ENCODE measurements around the gene FGF11.
A peak's percentile ranks its signal among the peaks of the same experiment; 100 is the strongest.

FGF11 gene

DNA sequence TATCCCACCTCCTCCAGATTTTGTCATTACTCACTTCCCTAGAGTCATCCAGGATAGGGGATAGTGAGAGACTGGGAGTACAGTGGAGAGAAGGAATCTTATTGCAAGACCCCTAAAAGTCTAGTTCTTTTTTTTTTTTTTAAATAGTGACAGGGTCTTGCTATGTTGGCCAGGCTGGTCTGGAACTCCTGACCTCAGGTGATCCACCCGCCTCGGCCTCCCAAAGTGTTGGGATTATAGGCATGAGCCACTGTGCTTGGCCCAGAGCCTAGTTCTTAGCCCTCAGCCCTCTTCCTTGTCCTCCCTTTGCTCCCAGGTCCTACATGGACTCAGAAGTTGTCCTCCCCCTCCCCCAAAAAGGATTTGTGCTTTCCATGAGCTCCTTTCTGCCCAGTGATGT lies 2.8 kb downstream of the FGF11 start:
- DNase-seq, result no peak
- intact Hi-C loops (cut with DNase I), result no loop called here

DNA sequence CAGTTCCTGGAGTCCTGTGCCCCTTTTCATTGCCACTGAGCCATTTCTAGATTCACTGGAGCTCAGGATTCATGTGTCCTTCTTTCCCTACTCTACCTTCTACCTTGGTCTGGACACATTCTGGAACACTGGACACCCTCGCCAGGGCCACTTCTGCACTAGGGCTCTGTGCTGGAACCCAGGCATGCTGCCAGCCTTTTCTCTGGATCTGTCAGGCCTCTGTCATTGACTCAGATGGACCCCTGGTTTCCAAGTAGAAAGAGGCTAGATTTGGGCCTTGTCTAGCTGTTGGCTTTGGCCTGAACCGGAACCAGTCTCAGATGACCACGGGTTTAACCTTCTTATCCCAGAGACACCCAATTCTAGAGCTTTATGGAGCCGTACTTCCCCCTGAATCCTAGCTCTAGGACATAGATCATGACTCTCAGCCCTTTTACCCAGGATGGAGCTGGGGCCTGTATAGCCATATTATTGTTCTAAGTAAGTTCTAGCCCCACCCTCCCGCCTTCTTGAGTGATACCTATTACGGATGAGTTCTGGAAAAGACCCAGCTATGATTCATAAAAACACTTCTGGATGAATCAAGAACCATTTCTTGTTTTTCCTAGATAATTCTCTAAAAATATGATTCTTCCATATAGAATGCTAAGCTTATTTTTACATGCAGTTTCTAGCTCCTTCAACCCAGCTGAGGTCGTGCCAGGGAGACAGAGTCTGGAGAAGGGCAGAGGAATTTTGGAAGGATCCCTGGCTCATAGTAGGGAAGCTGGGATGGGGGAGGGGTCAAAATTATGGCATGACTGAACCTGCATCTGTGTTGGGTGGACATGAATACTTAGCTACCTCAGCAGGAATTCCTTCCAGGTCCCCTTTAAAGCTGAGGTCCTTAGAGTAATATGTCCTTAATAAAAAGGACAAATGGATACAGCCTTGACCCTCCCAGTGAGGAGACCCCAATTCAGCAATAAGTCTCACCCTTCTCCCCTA lies 4.5 kb downstream of the FGF11 start:
- no peak for DNase-seq
- intact Hi-C loops (cut with DNase I), result no loop called here

DNA sequence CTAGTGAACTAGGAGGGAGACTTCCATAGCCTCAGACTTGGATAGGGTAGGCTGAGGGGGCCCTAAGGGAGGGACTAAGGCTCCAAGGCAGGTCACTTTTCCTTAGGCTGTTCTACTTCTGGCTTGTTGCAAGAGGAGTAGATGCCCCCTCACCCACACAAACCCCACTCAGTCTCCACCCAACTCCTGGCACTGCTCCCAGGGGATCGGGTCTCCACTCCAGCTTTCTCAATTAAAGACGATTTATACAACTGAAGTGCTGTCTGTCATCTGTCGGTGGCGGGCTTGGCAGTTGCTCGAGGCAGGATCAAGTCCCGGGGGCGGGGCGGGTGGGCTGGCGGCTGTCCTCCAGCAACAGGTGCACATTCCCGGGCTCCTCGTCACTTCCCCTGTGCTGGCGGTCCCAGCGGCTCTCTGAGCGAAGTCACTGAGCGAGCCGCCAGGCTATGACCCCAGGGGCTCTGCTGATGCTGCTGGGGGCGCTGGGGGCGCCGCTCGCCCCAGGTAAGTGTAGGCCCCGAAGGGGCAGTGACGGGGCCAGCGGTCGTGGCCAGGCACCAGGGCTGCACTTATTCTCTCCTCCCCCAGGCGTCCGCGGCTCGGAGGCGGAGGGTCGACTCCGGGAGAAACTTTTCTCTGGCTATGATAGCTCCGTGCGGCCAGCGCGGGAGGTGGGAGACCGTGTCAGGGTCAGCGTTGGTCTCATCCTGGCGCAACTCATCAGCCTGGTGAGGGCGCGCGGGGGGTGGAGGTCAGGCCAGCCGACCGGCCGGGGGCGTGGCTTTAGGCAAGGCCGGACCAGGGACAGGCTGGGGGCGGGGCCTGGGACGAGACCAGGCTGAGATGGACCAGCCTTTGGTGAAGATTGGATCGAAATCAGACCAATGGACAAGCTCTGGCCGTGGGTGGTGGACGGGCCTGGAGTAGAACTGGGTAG lies 5.6 kb downstream of the FGF11 start, which contains the start of gene CHRNB1:
Gene CHRNB1, plus strand, starts transcription at position 380 of the 937 bp plus-strand sequence. Its CDS starts 67 bp downstream, at position 447.
- intact Hi-C loops (cut with DNase I), result no loop called here
- peak; percentile 64 to 93 (median 83) for DNase-seq

DNA sequence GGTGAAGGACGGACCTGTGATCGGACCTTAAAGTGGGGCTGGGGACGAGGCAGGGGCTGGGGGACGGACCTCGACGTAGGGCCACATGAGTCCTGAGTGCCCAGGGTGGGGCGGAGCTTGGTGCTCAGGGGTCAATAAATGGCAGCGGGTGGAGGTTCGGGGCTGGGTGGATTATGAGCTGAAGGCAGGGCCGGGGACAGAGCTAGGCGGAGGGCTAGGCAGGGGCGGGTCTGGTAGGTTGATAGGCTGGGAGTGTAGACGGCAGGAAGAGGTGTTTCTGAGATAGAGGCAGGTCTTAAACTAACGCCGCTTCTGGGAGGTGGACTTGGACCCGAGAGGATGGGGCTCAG lies 6.3 kb downstream of the FGF11 start:
- intact Hi-C loops (cut with DNase I), result no loop called here
- no peak for DNase-seq

DNA sequence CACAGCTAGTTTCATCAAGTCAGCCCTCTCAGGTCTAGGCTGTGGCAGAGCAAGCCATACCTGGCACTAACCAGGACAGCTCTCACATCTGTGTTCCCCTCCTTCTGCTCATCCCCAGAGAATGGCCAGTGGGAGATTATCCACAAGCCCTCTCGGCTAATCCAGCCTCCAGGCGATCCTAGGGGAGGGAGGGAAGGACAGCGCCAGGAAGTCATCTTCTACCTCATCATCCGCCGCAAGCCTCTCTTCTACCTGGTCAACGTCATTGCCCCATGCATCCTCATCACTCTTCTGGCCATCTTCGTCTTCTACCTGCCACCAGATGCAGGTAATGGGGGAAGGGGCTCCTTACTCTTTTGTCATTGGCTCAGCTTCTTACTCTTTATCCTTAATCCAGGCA lies 9.1 kb downstream of the FGF11 start:
- intact Hi-C loops (cut with DNase I), result no loop called here
- DNase-seq, result no peak

DNA sequence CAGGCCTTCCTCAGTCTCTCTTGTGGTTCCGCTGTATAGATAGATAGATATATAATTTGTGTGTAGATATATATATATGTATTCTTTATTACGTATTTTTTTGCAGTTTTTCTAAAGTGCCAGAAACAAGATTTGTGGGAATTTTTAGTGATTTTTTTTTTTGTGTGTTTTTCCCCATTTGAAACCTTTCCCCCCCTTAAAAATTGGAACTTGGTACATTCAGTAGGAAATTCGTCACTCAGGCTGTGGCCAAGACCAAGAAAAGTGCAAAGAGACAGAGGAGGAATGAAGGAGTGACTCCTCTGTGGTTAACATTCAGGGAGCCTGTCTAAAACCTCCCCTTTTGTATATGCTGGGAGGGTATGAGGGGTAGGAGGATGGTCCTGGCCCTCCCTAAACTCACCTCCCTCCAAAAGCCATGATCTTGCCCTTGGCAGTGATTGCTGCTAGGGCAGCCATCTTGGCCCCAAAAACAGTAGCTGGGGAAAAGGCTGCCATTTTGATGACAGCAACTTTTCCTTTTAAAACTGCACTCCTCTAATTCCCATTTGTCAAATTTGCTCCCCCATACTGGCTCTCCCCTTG lies 20.7 kb downstream of the FGF11 start:
- intact Hi-C loops (cut with DNase I), result no loop called here
- DNase-seq, result no peak

DNA sequence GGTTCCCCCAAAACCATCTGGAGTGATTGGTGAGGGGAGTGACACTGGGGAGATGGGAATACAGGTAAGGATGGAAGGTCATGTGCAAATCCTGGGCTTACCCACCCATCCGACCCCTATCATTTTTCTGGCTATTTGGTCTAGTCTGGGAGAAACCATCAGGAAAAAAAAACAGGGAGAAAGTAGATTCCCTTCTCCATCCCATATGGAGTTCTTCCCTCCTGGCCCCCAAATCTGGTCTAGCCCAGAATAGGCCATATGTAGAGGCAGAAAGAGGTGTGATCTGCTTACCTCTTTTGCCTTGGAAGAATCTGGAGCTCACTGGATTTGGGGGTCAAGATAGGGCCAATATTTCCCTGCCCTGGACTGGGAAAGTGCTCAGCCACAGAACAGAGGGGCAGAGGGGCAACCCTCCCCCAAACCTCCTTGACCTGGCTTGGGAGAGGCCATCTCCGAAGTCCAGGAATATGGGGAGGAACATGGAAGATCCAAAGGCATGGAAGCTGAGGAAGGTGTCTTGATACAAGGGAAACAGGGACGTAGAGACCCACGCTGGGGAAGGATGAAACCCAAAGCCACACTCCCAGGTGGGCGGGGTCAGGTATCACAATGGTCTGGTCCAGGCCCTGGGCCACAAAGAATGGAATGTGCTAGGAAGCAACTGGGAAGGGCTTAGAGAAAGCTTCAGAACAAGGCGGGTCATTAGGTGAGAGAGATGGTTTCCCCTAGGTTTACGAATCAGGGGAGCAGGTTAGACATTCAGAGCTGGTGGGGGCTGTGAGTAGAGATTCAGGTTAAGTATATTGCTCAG lies 21.7 kb downstream of the FGF11 start:
- DNase-seq, result no peak
- intact Hi-C loops (cut with DNase I), result no loop called here

DNA sequence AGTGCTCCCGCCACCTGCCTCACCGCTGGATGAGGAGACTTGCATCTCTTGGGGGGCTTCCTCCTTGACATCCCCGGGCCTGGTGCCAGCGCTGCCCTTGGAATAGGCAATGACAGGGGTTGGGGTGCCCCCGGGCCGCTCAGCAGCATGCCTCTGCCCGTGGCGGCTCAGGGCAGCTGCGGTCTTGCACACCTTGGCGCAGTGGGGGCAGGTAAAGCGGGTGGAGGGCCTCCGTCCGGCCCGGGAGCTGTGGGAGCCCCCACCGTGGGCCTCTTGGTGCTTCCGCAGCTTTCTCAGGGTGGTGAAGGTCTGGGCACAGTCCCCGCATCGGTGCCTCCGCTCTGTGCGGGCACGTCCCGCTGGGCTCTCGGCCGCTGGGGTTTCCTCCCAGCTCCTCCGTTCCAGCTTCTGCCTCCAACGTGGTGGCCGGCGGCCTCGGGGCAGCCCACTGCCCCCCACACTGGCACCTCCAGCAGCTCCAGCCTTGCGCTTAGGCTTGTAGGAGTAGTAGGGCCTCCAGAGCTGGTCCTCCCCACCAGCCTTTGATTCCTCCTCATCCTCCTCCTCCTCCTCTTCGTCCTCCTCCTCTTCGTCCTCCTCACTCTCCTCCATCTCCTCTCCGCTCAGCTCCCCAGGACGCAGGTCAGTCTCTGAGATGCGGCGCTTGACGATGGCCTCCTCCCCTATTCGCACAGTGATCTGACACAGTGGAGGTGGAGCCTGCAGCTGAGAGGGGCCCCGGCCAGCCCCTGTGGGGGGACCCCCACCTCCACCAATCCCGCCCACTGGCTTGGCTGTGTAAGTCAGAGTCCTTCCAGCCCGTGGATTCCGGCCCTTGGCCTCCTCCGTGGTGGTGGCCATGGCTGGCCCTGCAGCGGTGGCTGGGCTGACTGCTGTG lies 23.4 kb downstream of the FGF11 start:
- DNase-seq, result no peak
- intact Hi-C loops (cut with DNase I), result no loop called here

DNA sequence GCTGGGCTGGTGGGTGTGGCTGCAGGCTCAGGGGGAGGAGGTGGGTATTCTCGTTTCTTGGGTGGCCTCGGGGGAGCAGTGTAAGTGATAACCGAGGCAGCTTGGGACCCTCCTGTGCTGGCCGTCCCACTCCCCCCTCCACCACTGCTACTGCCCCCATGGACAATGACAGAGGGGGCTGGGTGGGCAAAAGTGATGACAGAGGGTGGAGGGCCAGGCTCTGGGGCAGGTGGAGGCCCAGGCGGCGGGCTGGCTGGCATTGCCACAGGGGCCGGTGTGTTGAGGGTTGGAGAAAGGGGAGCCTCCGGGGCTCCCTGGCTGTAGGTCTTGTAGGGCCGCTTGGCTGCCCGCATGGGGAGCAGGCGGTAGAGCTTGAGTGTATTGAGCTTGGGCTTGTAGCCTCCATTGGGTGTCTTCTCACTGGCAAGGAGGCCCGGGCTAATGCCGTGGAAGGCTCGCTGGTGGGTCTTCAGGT lies 24.1 kb downstream of the FGF11 start:
- DNase-seq, result no peak
- intact Hi-C loops (cut with DNase I), result no loop called here

DNA sequence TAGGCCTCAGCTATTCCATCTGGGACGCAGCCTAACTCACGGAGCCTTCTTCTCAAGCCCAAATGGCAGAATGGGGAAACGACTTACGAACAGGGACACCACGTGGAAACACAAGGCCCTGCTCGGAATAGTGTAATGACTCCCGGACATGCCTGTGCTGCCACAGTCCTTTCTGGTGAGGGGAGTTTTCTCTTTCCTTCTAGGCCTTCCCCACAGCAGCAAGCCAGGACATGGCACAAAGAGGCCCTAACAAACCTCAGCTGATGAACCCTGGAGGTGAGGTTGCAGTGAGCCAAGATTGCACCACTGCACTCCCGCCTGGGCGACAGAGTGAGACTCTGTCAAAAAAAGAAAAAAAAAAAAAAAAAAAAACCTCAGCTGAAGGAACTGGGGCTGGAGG lies 24.8 kb downstream of the FGF11 start:
- DNase-seq, result no peak
- intact Hi-C loops (cut with DNase I), result no loop called here

DNA sequence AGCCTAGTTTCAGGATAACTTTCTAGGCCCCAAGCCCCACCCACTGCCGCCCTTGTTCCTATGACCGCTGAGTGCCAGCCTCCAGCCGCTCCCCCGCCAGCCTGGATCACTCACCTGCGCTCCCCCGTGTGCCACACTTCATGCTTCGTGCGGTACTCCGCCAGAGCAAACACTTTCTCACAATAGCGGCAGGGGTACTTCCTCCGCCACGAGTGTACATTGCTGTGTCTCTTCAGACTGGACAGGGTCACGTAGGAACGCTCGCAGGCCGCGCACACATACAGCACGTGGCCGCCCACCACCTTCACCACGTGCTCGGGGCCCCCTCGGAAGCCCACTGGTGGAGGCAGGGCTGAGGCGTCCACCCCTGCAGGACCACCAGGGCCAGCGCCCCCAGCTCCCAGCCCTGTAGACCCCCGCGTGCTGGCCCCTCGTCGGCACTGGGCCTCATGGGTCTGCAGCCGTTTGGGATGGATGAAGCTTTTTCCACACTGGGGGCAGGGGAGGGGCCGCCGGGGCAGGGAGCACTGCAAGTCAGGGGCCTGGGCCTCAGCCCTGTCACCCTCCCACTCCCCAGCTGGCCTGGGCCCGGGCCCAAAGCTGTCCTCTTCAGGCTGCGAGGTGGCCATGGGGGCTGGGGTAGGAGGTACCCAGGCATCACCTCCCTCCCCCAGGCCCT lies 26.4 kb downstream of the FGF11 start:
- intact Hi-C loops (cut with DNase I), result no loop called here
- DNase-seq, result no peak

DNA sequence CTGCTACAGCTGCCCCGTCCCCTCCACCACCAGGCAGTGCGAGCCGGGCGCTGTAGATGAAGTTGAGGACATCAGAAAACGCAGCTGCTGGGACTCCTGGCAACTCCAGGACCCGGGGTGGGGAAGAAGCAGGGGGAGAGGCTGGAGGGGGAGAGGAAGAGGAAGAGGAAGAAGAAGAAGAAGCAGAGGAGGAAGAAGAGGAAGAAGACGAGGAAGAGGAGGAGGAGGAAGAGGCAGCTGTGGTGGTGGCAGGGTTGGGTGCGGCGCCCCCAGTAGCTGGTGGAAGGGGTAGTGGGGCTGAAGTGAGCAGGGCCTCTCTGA lies 27.0 kb downstream of the FGF11 start:
- no peak for DNase-seq
- intact Hi-C loops (cut with DNase I), result no loop called here

DNA sequence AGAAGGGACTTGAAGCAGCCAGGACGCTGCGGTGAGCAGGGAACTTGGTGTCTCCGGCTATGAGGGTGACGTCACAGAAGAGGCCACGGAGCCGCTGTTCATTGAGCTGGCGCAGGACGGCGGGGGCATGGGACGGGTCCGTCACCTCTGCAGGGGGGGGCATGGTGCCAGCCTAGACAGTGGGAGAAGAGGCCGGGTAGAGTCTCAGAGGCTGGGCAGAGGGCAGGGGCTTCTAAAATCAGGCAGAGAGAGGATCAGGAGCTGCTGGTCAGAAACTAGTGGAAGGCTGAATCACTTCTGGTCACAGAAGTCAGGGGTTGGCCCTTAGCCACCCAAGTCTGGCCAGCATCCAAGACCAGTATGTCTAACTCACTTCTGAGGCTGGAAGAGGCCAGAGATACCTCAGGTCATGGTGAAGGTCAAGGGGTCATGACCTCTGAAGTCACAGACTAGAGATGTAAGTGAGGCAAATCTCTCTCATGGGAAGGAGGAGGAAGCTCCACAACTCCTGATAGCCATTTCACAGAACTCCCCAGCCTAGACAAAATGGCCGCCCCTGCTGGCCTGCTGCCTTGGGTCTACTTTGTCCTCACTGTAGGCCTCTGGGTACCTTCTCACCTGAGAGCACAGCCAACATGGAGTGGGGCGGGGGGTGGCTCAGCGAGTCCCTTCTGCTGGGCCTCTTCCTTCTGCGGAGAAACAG lies 27.5 kb downstream of the FGF11 start:
- intact Hi-C loops (cut with DNase I), result no loop called here
- DNase-seq, result peak in 21 of 42 donors; percentile 17 to 81 (median 44)

DNA sequence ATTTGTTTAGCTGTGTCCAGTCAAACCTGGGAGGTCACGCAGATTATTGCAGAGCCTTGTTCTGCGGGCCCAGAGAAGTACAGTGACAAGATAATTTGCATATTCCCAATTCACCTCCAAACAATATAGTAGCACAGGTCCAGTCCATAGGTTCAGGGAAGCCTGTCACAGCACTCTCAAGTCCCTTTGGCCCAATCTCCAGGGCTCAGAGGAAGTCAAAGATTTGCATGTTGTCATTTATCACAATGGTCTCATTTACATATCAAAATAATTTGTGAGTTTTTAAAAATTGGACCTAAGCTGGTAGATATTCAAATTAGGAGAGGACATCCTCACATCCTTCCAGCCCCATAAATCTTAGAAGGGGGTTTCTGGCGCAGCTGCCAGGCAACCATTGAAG lies 28.2 kb downstream of the FGF11 start:
- DNase-seq, result no peak

DNA sequence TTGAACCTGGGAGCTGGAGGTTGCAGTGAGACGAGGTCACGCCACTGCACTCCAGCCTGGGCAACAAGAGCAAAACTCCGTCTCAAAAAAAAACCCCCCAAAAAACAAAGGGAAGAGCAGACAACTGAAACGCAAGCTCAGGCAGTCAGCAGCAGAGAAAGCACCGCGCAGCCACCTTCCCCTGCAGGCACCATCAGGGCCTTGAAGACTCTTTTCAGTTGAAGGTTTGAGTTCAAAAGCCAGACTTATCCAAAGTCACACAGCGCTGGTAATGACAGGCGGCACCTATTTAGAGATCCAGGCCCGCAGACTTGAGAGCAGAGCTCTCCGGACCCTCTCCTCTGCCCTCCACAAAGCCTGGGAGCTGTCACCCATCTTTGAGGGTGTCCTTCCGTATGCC lies 29.0 kb downstream of the FGF11 start:
- no peak for DNase-seq
- intact Hi-C loops (cut with DNase I), result no loop called here

More for the DNA sequence above, 28.2 kb downstream of the FGF11 start:
- intact Hi-C loops (cut with DNase I), result no loop called here

DNA sequence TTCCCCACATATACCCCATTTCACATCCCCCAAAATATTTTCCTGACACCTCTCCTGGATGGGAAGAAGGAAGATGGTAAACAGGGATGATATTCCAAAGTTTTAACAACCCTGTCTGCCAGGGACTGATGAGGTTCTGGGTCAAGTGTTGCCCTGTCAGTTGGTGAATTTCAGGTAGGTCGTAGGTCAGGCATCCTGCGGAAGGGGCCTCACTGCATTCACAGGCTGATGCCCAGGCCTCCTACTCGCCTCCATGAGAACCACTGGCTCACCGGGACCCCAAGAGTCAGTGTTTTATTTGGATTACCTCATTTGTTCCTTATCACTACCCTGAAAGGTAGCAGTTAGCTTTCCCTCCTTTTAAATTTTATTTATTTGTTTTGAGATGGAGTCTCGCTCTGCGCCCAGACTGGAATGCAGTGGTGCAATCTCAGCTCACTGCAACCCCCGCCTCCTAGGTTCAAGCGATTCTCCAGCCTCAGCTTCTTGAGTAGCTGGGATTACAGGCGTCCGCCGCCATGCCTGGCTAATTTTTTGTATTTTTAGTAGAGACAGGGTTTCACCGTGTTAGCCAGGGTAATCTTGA lies 29.6 kb downstream of the FGF11 start:
- intact Hi-C loops (cut with DNase I), result no loop called here
- no peak for DNase-seq

Measured in head of caudate nucleus (tissue), 42 donors.